ENCODE measurements around the gene CD22. TPM values are rescaled to one million over a fixed set of nuclear protein-coding genes. Genes with fewer than 3 reads are reported as not detected.

Gene CD22
- total and polyA plus RNA-seq, 3 donors from 2014 or later = 10.1 to 15.0 (median 15.0) TPM

DNA sequence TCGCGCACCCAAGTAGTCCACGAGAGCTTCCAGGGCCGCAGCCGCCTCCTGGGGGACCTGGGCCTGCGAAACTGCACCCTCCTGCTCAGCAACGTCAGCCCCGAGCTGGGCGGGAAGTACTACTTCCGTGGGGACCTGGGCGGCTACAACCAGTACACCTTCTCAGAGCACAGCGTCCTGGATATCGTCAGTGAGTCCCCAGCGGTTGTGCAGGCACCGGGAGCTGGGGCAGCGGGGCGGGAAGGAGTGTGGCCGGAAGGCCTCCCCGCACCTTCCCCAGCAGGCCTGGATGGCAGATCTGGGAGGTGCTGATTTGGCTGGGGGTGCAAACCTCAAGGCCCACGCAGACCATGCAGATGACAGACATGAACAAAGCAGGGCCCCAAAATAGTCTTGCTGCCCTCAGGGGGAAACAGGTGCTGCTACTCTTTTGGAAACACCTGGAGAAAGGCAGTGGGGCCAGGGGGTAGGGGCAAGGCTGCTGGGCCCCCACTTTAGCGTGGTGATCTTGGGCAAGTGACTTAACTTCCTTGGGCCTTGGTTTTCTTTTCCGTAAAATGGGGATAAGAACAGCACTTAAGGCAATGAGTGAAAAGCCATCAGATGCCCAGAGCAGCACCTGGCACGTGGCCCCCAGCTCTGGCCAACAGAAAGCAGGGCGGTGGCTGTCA, 33.1 kb upstream of the CD22 start:
- no peak for DNase-seq

DNA sequence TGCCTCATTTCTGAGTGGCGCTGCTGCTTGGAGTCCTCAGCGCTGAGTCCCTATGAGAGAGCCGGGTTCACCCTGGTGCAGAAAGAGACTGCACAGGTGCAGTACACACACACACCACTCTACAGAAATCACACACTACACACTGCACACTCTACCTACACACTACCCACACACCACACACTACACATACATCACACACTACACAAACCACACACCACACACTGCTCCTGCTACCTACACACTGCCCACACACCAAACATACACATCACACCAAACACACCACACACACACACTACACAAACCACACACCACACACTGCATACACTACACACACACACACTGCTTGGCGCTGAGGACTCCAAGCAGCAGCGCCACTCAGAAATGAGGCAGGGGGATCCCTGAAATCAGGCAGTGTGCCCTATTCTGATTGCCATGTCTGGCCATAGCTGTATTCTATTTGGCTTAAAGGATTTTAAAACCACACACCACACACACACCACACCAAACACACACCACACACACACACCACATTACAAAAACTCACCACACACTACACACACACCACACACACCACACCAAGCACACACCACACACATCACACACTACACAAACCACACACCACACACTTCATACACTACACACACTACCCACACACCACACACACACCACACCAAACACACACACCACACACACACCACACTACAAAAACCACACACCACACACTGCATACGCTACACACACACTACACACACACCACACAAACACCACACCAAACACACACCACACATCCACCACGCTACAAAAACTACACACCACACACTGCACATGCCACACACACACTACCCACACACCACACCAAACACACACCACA, 32.1 kb upstream of the CD22 start:
- H3K4me3 ChIP-seq = no peak overlapping the region
- TF ChIP-seq, protein P1, sequence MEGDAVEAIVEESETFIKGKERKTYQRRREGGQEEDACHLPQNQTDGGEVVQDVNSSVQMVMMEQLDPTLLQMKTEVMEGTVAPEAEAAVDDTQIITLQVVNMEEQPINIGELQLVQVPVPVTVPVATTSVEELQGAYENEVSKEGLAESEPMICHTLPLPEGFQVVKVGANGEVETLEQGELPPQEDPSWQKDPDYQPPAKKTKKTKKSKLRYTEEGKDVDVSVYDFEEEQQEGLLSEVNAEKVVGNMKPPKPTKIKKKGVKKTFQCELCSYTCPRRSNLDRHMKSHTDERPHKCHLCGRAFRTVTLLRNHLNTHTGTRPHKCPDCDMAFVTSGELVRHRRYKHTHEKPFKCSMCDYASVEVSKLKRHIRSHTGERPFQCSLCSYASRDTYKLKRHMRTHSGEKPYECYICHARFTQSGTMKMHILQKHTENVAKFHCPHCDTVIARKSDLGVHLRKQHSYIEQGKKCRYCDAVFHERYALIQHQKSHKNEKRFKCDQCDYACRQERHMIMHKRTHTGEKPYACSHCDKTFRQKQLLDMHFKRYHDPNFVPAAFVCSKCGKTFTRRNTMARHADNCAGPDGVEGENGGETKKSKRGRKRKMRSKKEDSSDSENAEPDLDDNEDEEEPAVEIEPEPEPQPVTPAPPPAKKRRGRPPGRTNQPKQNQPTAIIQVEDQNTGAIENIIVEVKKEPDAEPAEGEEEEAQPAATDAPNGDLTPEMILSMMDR (IDR thresholded peaks at IDR 0.05) = no peak
- no peak for TF ChIP-seq POLR2A (IDR thresholded peaks at IDR 0.05)
- no peaks in the 10 kb centered on the region for H3K9me3 ChIP-seq
- H3K36me3 ChIP-seq (ENCODE audit: low read depth, missing control alignments) = no peaks in the 10 kb centered on the region
- H3K4me1 ChIP-seq = no peaks in the 10 kb centered on the region
- DNase-seq = no peak
- H3K27ac ChIP-seq = no peak overlapping the region
- intact Hi-C loops (cut with DNase I; ENCODE audit: low total_unique reads) = no loop called here
- 94 to 95% methylated on average over 7 of the region's 7 CpGs for WGBS, 2 donors
- no peaks in the 10 kb centered on the region for H3K27me3 ChIP-seq

More for the DNA sequence above, 33.1 kb upstream of the CD22 start:
- Histone ChIP-seq H3K4me3 (no peak overlapping the region), H3K36me3 (ENCODE audit: low read depth, missing control alignments) (no peaks in the 10 kb centered on the region), H3K27me3 (no peaks in the 10 kb centered on the region), H3K9me3 (no peaks in the 10 kb centered on the region), H3K27ac (no peak overlapping the region), H3K4me1 (no peaks in the 10 kb centered on the region)
- WGBS, 2 donors = 67 to 78% methylated on average over 13 to 24 of the region's 24 CpGs
- intact Hi-C loops (cut with DNase I; ENCODE audit: low total_unique reads) = no loop called here
- TF ChIP-seq, protein P1 (IDR thresholded peaks at IDR 0.05) = no peak
- no peak for TF ChIP-seq POLR2A (IDR thresholded peaks at IDR 0.05)

DNA sequence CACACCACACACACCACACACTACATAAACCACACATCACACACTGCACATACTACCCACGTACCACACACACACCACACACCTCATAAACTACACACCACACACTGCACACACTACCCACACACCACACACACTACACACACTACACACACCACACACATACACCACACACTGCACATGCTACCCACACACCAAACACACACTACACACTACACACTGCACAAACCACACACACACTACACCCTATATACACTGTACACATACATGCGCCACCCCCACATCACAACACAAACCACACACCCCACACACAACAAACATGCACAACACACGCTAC, 31.5 kb upstream of the CD22 start:
- WGBS, 2 donors = 84 to 96% methylated on average over 3 of the region's 3 CpGs
- H3K27me3 ChIP-seq = no peaks in the 10 kb centered on the region
- TF ChIP-seq, protein P1 (IDR thresholded peaks at IDR 0.05) = no peak
- no peak for TF ChIP-seq POLR2A (IDR thresholded peaks at IDR 0.05)

DNA sequence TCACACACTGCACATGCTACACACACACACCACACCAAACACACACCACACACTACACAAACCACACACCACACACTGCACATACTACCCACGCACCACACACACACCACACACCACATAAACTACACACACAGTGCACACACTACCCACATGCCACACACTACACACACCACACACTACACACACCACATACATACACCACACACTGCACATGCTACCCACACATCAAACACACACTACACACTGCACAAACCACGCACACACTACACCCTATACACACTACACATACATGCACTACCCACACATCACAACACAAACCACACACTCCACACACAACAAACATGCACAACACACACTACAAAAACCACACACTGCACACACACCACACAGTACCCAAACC, 31.1 kb upstream of the CD22 start:
- 89 to 100% methylated on average over 2 of the region's 2 CpGs for WGBS, 2 donors
- H3K36me3 ChIP-seq (ENCODE audit: low read depth, missing control alignments) = no peaks in the 10 kb centered on the region
- no peaks in the 10 kb centered on the region for H3K27me3 ChIP-seq
- intact Hi-C loops (cut with DNase I; ENCODE audit: low total_unique reads) = no loop called here
- H3K4me1 ChIP-seq = no peaks in the 10 kb centered on the region
- DNase-seq = no peak
- TF ChIP-seq, protein P1 (IDR thresholded peaks at IDR 0.05) = no peak
- TF ChIP-seq POLR2A (IDR thresholded peaks at IDR 0.05) = no peak
- H3K27ac ChIP-seq = no peak overlapping the region
- H3K9me3 ChIP-seq = no peaks in the 10 kb centered on the region
- H3K4me3 ChIP-seq = no peak overlapping the region

More for the DNA sequence above, 31.5 kb upstream of the CD22 start:
- Histone ChIP-seq H3K9me3 (no peaks in the 10 kb centered on the region), H3K27ac (no peak overlapping the region), H3K4me1 (no peaks in the 10 kb centered on the region), H3K4me3 (no peak overlapping the region), H3K36me3 (ENCODE audit: low read depth, missing control alignments) (no peaks in the 10 kb centered on the region)
- intact Hi-C loops (cut with DNase I; ENCODE audit: low total_unique reads) = no loop called here
- DNase-seq = no peak
